HEK293T (cell line): ENCODE results near the gene TMEM91.

Experiments used
- ELF4 ChIP-seq: fragments of 450-650 bp; IDR thresholded peaks from 2 replicates; pipeline ENCODE4 v1.6.1; 2017; ENCODE audit warnings: antibody characterized with exemption
- FOXA1 ChIP-seq: fragments of 450-650 bp; IDR thresholded peaks from 2 replicates; pipeline ENCODE4 v1.6.1; 2016; ENCODE audit warnings: mild to moderate bottlenecking
- FOXK2 ChIP-seq: fragments of 450-650 bp; IDR thresholded peaks from 2 replicates; pipeline ENCODE4 v1.6.1; 2016; ENCODE audit warnings: mild to moderate bottlenecking
- L3MBTL2 ChIP-seq: fragments of 450-650 bp; conservative IDR thresholded peaks from 2 replicates; pipeline ENCODE4 v1.6.1; 2016; ENCODE audit warnings: mild to moderate bottlenecking
- ZNF384 ChIP-seq: fragments of 450-650 bp; IDR thresholded peaks from 2 replicates; pipeline ENCODE4 v1.6.1; 2016

DNA sequence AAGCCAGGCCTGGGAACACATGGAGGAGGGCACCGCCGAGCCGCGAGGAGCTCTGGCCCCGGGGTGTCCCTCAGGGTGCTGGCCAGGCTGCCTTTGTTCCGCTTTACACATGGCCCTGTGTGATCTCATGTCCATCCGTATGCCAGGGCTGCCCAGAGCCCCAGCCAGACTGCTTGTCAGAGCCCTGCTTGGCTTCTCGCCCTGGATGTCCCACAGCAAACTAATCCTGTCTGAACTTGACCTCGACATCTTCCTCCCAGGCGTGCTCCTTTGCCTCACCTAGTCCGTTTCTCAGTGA is 35.6 kb downstream of the TMEM91 start:
- TF ChIP-seq FOXA1, result no peak
- TF ChIP-seq FOXK2, result no peak
- TF ChIP-seq ELF4, result no peak
- TF ChIP-seq ZNF384, result no peak
- TF ChIP-seq L3MBTL2, result no peak
